GM12891 (cell line): ENCODE measurements around the gene C17orf50.

Experiments
- POLR2A ChIP-seq: IDR thresholded peaks from 2 replicates; pipeline ENCODE4 v1.6.1; 2011; ENCODE audit warnings: low read depth, low read length, control low read depth
- POLR2AphosphoS5 ChIP-seq: IDR thresholded peaks from 2 replicates; pipeline ENCODE4 v1.6.1; 2011; ENCODE audit warnings: low read depth, low read length, control low read depth

GRCh38 chr17:35811759-35812158 is 51.1 kb downstream of the C17orf50 start:
- no peak for TF ChIP-seq POLR2AphosphoS5
- no peak for TF ChIP-seq POLR2A
